PC-9 (cell line): ENCODE results near the gene MACROH2A1. TPM values are rescaled to one million over a fixed set of nuclear protein-coding genes. Genes with fewer than 3 reads are reported as not detected.

ENCODE experiments used
- BruUV-seq: library from RNA; stranded (reverse); fragments of 400-500 nt; replicated peaks from 2 replicates; lab custom pipeline; 2021; lab: Mats Ljungman, UMichigan
- CTCF ChIA-PET: fragments of 300-600 bp; sonication (Branson Sonifier 250); formaldehyde crosslinking; loops from one replicate; lab custom pipeline; 2022; ENCODE audit warnings: antibody characterized with exemption; lab: Charles Lee
- POLR2A ChIA-PET: fragments of 300-600 bp; sonication (Branson Sonifier 250); formaldehyde crosslinking; loops from one replicate; lab custom pipeline; 2022; ENCODE audit warnings: antibody characterized with exemption; ENCODE audit not compliant: unreplicated experiment; lab: Charles Lee
- DNase-seq, 2 experiments: peaks; one replicate each; pipeline versions ENCODE4 v3.0.0 to v3.0.0-alpha.2; 2015 to 2022; ENCODE audit warnings: mixed read lengths in 1 of 2
- H2AFZ ChIP-seq: fragments of 200-600 bp; sonication (generic); 2 replicates; pipeline ENCODE4 v1.8.1; 2017; ENCODE audit warnings: antibody characterized with exemption
- H3F3A ChIP-seq: fragments of 200-600 bp; sonication (generic); 2 replicates; pipeline ENCODE4 v1.8.1; 2017; ENCODE audit warnings: antibody characterized with exemption, mild to moderate bottlenecking, low read depth; ENCODE audit not compliant: insufficient read depth
- H3K27ac ChIP-seq: fragments of 200-600 bp; sonication (generic); 2 replicates; pipeline ENCODE4 v1.6.1; 2016; ENCODE audit warnings: mixed run types
- H3K27me3 ChIP-seq: fragments of 200-600 bp; sonication (generic); 2 replicates; pipeline ENCODE4 v1.6.1; 2016; ENCODE audit warnings: low read depth, mixed run types; ENCODE audit not compliant: insufficient read depth
- H3K36me3 ChIP-seq: fragments of 200-600 bp; sonication (generic); 2 replicates; pipeline ENCODE4 v1.6.1; 2016; ENCODE audit warnings: low read depth, mixed run types
- H3K4me1 ChIP-seq: fragments of 200-600 bp; sonication (generic); replicated peaks from 2 replicates; pipeline ENCODE4 v1.6.1; 2016; ENCODE audit warnings: mixed run types; ENCODE audit not compliant: insufficient read depth
- H3K4me2 ChIP-seq: fragments of 200-600 bp; sonication (generic); 2 replicates; pipeline ENCODE4 v1.6.1; 2017; ENCODE audit warnings: mixed run types
- H3K4me3 ChIP-seq: fragments of 200-600 bp; sonication (generic); 2 replicates; pipeline ENCODE4 v1.6.1; 2016; ENCODE audit warnings: mixed run types
- H3K79me2 ChIP-seq: fragments of 200-600 bp; sonication (generic); 2 replicates; pipeline ENCODE4 v1.6.1; 2017; ENCODE audit warnings: low read depth, mixed run types
- H3K9me2 ChIP-seq: fragments of 200-600 bp; sonication (generic); 2 replicates; pipeline ENCODE4 v1.8.1; 2017; ENCODE audit warnings: mild to moderate bottlenecking; ENCODE audit not compliant: insufficient read depth
- H3K9me3 ChIP-seq: fragments of 200-600 bp; sonication (generic); 2 replicates; pipeline ENCODE4 v1.8.1; 2016; ENCODE audit warnings: low read depth; ENCODE audit not compliant: insufficient read depth
- H4K20me1 ChIP-seq: fragments of 200-600 bp; sonication (generic); 2 replicates; pipeline ENCODE4 v1.8.1; 2017; ENCODE audit not compliant: insufficient read depth
- CTCF ChIP-seq: fragments of 200-600 bp; sonication (generic); conservative IDR thresholded peaks from 2 replicates; pipeline ENCODE4 v1.6.1; 2017; ENCODE audit warnings: mixed run types, antibody characterized with exemption, mild to moderate bottlenecking, moderate library complexity
- EZH2 ChIP-seq: fragments of 200-600 bp; sonication (generic); IDR thresholded peaks from 2 replicates; pipeline ENCODE4 v1.8.0; 2017; ENCODE audit warnings: antibody characterized with exemption, low read depth
- intact Hi-C: fragments of 100-400 bp; cut with micrococcal nuclease; formaldehyde crosslinking; loops from one replicate; pipeline ENCODE4 v1.10.0; 2022; ENCODE audit not compliant: unreplicated experiment
- total RNA-seq: library from RNA; stranded (reverse); gene quantifications from 2 replicates; pipeline ENCODE4 v1.2.3, GENCODE V29; 2021

MACROH2A1 gene
- total RNA-seq, 1 experiment from 2014 or later, result 223 TPM

GRCh38 chr5:135379046-135379654 is 19.9 kb downstream of the MACROH2A1 start:
- Histone ChIP-seq H3K27me3 (no peaks in the 10 kb centered on the region), H3K4me3 (no peak overlapping the region), H3K4me1 (no peaks in the 10 kb centered on the region), H3F3A (peaks cover 5% of the 10 kb centered on the region; the same call in 1 of the 2 replicates), H3K36me3 (0 out of 2 replicates have a peak, but pooled peaks cover 24% of the 10 kb centered on the region), H4K20me1 (peaks cover 68% of the 10 kb centered on the region), H3K79me2 (peaks cover 26% of the 10 kb centered on the region), H2AFZ (no peak overlapping the region), H3K4me2 (no peak overlapping the region), H3K27ac (no peak overlapping the region), H3K9me2 (no peaks in the 10 kb centered on the region), H3K9me3 (no peaks in the 10 kb centered on the region)
- intact Hi-C loops, result no loop called here
- no TSS peak for BruUV-seq
- TF ChIP-seq CTCF (no peak), EZH2 (no peak)
- CTCF ChIA-PET, result no interaction called here
- POLR2A ChIA-PET, result no interaction called here
- DNase-seq, result no peak

GRCh38 chr5:135377751-135378680 is 21.0 kb downstream of the MACROH2A1 start:
- POLR2A ChIA-PET, result interaction anchor here (0.6 kb wide), 1 partner anchor 23 kb away, joined by 3 read pairs; no protein-coding TSS in a partner anchor
- BruUV-seq, result no TSS peak
- 0 out of 2 replicates have a peak, but pooled peaks cover 24% of the 10 kb centered on the region for H3K36me3 ChIP-seq

More at GRCh38 chr5:135377751-135378680, 21.0 kb downstream of the MACROH2A1 start:
- H3K27me3 ChIP-seq, result no peaks in the 10 kb centered on the region
- H3K4me3 ChIP-seq, result no peak overlapping the region
- H3F3A ChIP-seq, result peaks cover 5% of the 10 kb centered on the region; the same call in 1 of the 2 replicates
- H3K27ac ChIP-seq, result no peak overlapping the region
- peak in 1 of 2 experiments; percentile 21 for DNase-seq
- CTCF ChIA-PET, result no interaction called here
- H2AFZ ChIP-seq, result no peak overlapping the region
- peaks cover 23% of the 10 kb centered on the region for H3K79me2 ChIP-seq
- no peak overlapping the region for H3K4me2 ChIP-seq
- peaks cover 70% of the 10 kb centered on the region for H4K20me1 ChIP-seq
- no peaks in the 10 kb centered on the region for H3K9me2 ChIP-seq
- H3K4me1 ChIP-seq, result no peaks in the 10 kb centered on the region
- TF ChIP-seq CTCF (no peak), EZH2 (no peak)
- intact Hi-C loops, result no loop called here
- H3K9me3 ChIP-seq, result no peaks in the 10 kb centered on the region
